Esophagus squamous epithelium (tissue), 4 donors: ENCODE results near the gene NLGN1.

Source experiments
- CTCF ChIP-seq, 6 experiments: fragments of 450-650 bp in 4 of 6; fragments of 200-600 bp in 2 of 6; sonication (generic) in 2 of 6; IDR thresholded peaks; one replicate each; pipeline ENCODE4 v1.5.1; 2016 to 2019; ENCODE audit warnings: antibody characterized with exemption in 6 of 6, mild to moderate bottlenecking in 4 of 6, moderate library complexity in 4 of 6
- POLR2A ChIP-seq, 4 donors: fragments of 450-650 bp; IDR thresholded peaks; one replicate each; pipeline ENCODE4 v1.6.1; 2017; ENCODE audit warnings: antibody characterized with exemption in 4 of 4, mild to moderate bottlenecking in 4 of 4, moderate library complexity in 3 of 4

GRCh38 chr3:173737167-173737808 lies 339.7 kb downstream of the NLGN1 start:
- TF ChIP-seq CTCF (IDR thresholded peaks at IDR 0.05) (no peak), POLR2A (IDR thresholded peaks at IDR 0.05) (no peak)
